GM12878 (cell line): ENCODE measurements around the gene MIA. TPM values are rescaled to one million over a fixed set of nuclear protein-coding genes. Genes with fewer than 3 reads are reported as not detected.

Source experiments
- ATAC-seq: fragments of 200-7000 bp; cut with Tn5 transposase; 3 replicates; pipeline ENCODE4 v1.9.1; 2020; ENCODE audit warnings: mild to moderate bottlenecking, moderate library complexity
- BruUV-seq: library from RNA; stranded (reverse); fragments of 400-500 nt; replicated peaks from 2 replicates; lab custom pipeline; 2021; lab: Mats Ljungman, UMichigan
- CTCF ChIA-PET: fragments of 300-600 bp; sonication (Branson Sonifier 250); formaldehyde crosslinking; extraction: SDS; loops from one replicate; lab custom pipeline; 2021; ENCODE audit warnings: inconsistent platforms; lab: Yijun Ruan, JAX
- POLR2A ChIA-PET: fragments of 350-600 bp; formaldehyde crosslinking; extraction: SDS; loops from one replicate; lab custom pipeline; 2021; ENCODE audit warnings: inconsistent platforms; lab: Charles Lee
- RAD21 ChIA-PET: fragments of 300-600 bp; sonication (Branson Sonifier 250); formaldehyde crosslinking; loops from one replicate; lab custom pipeline; 2023; ENCODE audit warnings: antibody characterized with exemption; ENCODE audit not compliant: unreplicated experiment; lab: Charles Lee
- SMC1A ChIA-PET: fragments of 300-600 bp; sonication (Branson Sonifier 250); formaldehyde crosslinking; loops from one replicate; lab custom pipeline; 2023; ENCODE audit not compliant: unreplicated experiment, uncharacterized antibody; lab: Charles Lee
- DNase-seq: peaks from one replicate; pipeline ENCODE4 v3.0.0-alpha.2; 2011; ENCODE audit warnings: low read depth, low spot score
- FAIRE-seq: peaks from 3 replicates; lab custom pipeline; 2011; peaks lifted over from hg19 to GRCh38; lab: Jason Lieb, UNC
- H2AFZ ChIP-seq: 2 replicates; pipeline ENCODE4 v1.6.0; 2011; ENCODE audit warnings: low read depth, low read length, control low read depth; ENCODE audit not compliant: control insufficient read depth
- H3K27ac ChIP-seq: 2 replicates; pipeline ENCODE4 v1.5.1; 2011; ENCODE audit warnings: control low read depth; ENCODE audit not compliant: control insufficient read depth, insufficient read depth
- H3K27me3 ChIP-seq, 2 experiments: replicated peaks in 1 of 2; 2 replicates each; pipeline versions ENCODE4 v1.6.0 to v1.6.1; 2011; ENCODE audit warnings: low read length in 1 of 2; ENCODE audit not compliant: control insufficient read depth in 2 of 2, insufficient read depth in 2 of 2
- H3K36me3 ChIP-seq, 2 experiments: 2 replicates each; pipeline ENCODE4 v1.5.1; 2011; ENCODE audit warnings: low read length in 1 of 2; ENCODE audit not compliant: control insufficient read depth in 2 of 2, insufficient read depth in 2 of 2
- H3K4me1 ChIP-seq: 2 replicates; pipeline ENCODE4 v1.6.1; 2011; ENCODE audit warnings: mild to moderate bottlenecking, low read length, moderate library complexity, mixed read lengths; ENCODE audit not compliant: control insufficient read depth, insufficient read depth
- H3K4me2 ChIP-seq: 2 replicates; pipeline ENCODE4 v1.6.0; 2011; ENCODE audit warnings: control low read depth; ENCODE audit not compliant: control insufficient read depth, insufficient read depth
- H3K4me3 ChIP-seq: fragments of 200-600 bp; sonication (generic); 2 replicates; pipeline ENCODE4 v1.5.1; 2016
- H3K79me2 ChIP-seq: 2 replicates; pipeline ENCODE4 v1.6.0; 2011; ENCODE audit warnings: low read length; ENCODE audit not compliant: control insufficient read depth, insufficient read depth
- H3K9ac ChIP-seq: 2 replicates; pipeline ENCODE4 v1.8.0; 2011; ENCODE audit warnings: low read length, control low read depth, mixed read lengths; ENCODE audit not compliant: control insufficient read depth, insufficient read depth
- H3K9me3 ChIP-seq: replicated peaks from 3 replicates; pipeline ENCODE4 v1.5.1; 2011; ENCODE audit warnings: mild to moderate bottlenecking, low read length; ENCODE audit not compliant: control insufficient read depth, insufficient read depth
- H4K20me1 ChIP-seq: 2 replicates; pipeline ENCODE4 v1.6.0; 2011; ENCODE audit not compliant: control insufficient read depth, insufficient read depth
- CEBPB ChIP-seq, 2 experiments: fragments of 150-350 bp in 1 of 2; IDR thresholded peaks; 2 replicates each; pipeline ENCODE4 v1.6.1; 2012 to 2014; ENCODE audit warnings: low read depth in 2 of 2, low read length in 2 of 2, borderline replicate concordance in 1 of 2, inconsistent platforms in 1 of 2
- NFYA ChIP-seq: IDR thresholded peaks from 2 replicates; pipeline ENCODE4 v1.6.1; 2011; ENCODE audit warnings: low read depth, mild to moderate bottlenecking, low read length, improper control_type of control experiment, borderline replicate concordance
- SREBF1 ChIP-seq: IDR thresholded peaks from 2 replicates; pipeline ENCODE4 v1.6.1; 2012; ENCODE audit warnings: mild to moderate bottlenecking, low read length
- STAT1 ChIP-seq: fragments of 450-650 bp; conservative IDR thresholded peaks from 2 replicates; pipeline ENCODE4 v1.6.1; 2014; ENCODE audit warnings: antibody characterized with exemption, mild to moderate bottlenecking
- ZBED1 ChIP-seq: IDR thresholded peaks from 2 replicates; pipeline ENCODE4 v1.6.1; 2016; ENCODE audit warnings: borderline replicate concordance
- WGBS: methylation state at CpG from one replicate; pipeline ENCODE4 v1.1.6; 2016; ENCODE audit warnings: low lambda C conversion rate; ENCODE audit not compliant: insufficient replicate concordance, insufficient coverage; ENCODE audit errors: missing lambda C conversion rate; 5-methylcytosine and 5-hydroxymethylcytosine counted together
- in situ Hi-C: fragments of 300-500 bp; cut with MboI; formaldehyde crosslinking; loops from 9 replicates; pipeline ENCODE4 v1.14.3; 2018; ENCODE audit warnings: mixed read lengths
- intact Hi-C: fragments of 100-400 bp; cut with micrococcal nuclease; formaldehyde crosslinking; loops from one replicate; pipeline ENCODE4 v1.14.2; 2022; ENCODE audit not compliant: unreplicated experiment
- polyA plus RNA-seq, 11 experiments: library from polyadenylated mRNA; depleted of rRNA in 4 of 11; unstranded in 6 of 11; stranded (reverse) in 5 of 11; fragments of >200 nt; fragmentation: Nextera tagmentation in 4 of 11; fragmentation: Illumina TruSeq in 1 of 11; extraction: Ambion mirVana in 4 of 11; extraction: Trizol in 1 of 11; gene quantifications; 1 replicate in 1 of 11; 2 replicates in 10 of 11; pipeline versions ENCODE4 v1.2.1 to v1.2.3, GENCODE V29; 2011 to 2016; ENCODE audit warnings: inconsistent platforms in 2 of 11, missing spikeins in 2 of 11, low read depth in 1 of 11
- total RNA-seq, 4 experiments: library from RNA; depleted of rRNA in 3 of 4; stranded (reverse); fragments of >200 nt in 3 of 4; fragmentation: Illumina TruSeq in 1 of 4; extraction: Trizol in 1 of 4; gene quantifications; 2 replicates each; pipeline versions ENCODE4 v1.2.1 to v1.2.3, GENCODE V29; 2013 to 2021
- TF ChIP-seq, protein P1 (sequence below): IDR thresholded peaks from 2 replicates; pipeline ENCODE4 v1.6.1; 2011; ENCODE audit warnings: low read depth, mild to moderate bottlenecking, low read length, moderate library complexity, borderline replicate concordance; ENCODE audit errors: extremely low read depth

The MIA gene
- total and polyA plus RNA-seq, 10 of the 15 experiments (the other 5 are each of a cell fraction or from before 2014, with no cell fraction given), result 0.16 to 2.7 (median 1.4) TPM; not detected in 3

DNA sequence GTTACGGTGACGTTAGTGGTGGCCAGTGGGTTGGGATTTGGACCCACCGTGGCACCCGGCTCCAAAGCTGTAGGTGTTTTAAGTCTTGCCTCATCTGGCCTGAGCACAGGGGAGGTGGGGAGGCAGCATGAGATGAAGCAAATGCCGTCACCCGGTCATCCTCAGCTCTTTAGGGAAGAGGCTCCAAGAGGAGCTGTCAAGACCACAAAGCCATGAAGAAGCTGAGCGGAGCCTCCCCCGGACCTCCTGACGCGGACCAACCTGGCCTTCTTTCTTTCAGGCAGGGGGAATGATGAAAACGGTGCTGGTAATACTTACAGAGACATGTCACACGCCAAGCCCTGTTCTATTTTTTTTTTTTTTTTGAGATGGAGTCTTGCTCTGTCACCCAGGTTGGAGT is 32.4 kb upstream of the MIA start (continued):
- no peak for TF ChIP-seq ZBED1
- TF ChIP-seq, all 136 proteins: peak for 0

DNA sequence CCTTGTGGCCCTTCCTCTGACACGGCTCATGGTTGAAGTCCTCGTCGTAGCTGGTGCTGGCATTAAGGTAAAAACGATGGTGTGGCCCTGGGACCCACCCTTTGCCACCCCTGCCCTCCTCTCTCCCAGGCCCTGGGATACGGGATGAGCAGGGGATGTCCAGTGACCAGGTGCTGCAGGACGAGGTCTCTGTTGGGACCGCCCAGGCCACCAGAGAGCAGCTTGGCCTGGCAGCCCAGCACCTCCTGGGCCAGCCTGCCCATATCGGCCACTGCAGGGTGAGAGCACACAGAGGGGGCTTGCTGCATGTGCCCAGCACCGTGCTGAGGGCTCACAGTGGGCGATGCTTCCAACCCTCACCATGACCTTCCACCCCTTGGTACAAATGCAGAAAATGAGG is 31.4 kb upstream of the MIA start:
- Histone ChIP-seq H3K27me3 (no peaks in the 10 kb centered on the region), H3K4me1 (peaks cover 3% of the 10 kb centered on the region; the same call in 1 of the 2 replicates), H2AFZ (no peak overlapping the region), H3K4me2 (no peak overlapping the region), H3K9me3 (no peaks in the 10 kb centered on the region), H4K20me1 (no peaks in the 10 kb centered on the region), H3K79me2 (peaks cover 12% of the 10 kb centered on the region), H3K27ac (no peak overlapping the region), H3K36me3 (no peaks in the 10 kb centered on the region; a peak in 3 of 4 replicates), H3K9ac (no peak overlapping the region), H3K4me3 (no peak overlapping the region)
- DNase-seq (no peak), FAIRE-seq (no peak), ATAC-seq (no peak)
- 91% methylated on average over 10 of the region's 10 CpGs for WGBS
- no TSS peak for BruUV-seq
- ChIA-PET RAD21 (interaction anchor here (1.1 to 16.3 kb wide), 4 partner anchors 32 to 80 kb away, joined by 3 to 291 read pairs (median 8); partner anchors contain the start of genes MIA and RAB4B), POLR2A (interaction anchor here (1.5 to 2.1 kb wide), 2 partner anchors 27 to 34 kb away, joined by 5 to 6 read pairs; partner anchors contain the start of genes COQ8B, ITPKC and RAB4B), SMC1A (interaction anchor here (1.1 to 2.1 kb wide), 2 partner anchors 9 to 75 kb away, joined by 5 to 7 read pairs; no protein-coding TSS in a partner anchor), CTCF (interaction anchor here (0.5 to 4.5 kb wide), 5 partner anchors 9 to 75 kb away, joined by 3 to 26 read pairs (median 5); no protein-coding TSS in a partner anchor)
- in situ Hi-C loops, result no loop called here
- TF ChIP-seq STAT1 (no peak), SREBF1 (no peak), NFYA (no peak), CEBPB (IDR thresholded peaks at IDR 0.05; ENCODE audit: borderline replicate concordance in 1 of 2, low read depth in 2 of 2, low read length in 2 of 2) (no peak)
- TF ChIP-seq, protein P1, sequence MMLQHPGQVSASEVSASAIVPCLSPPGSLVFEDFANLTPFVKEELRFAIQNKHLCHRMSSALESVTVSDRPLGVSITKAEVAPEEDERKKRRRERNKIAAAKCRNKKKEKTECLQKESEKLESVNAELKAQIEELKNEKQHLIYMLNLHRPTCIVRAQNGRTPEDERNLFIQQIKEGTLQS, result no peak
- intact Hi-C loops, result no loop called here
